Neuronal stem cell (in vitro differentiated cells): ENCODE measurements around the gene RUNX1.

Experiments used
- DNase-seq: peaks from one replicate; pipeline ENCODE4 v3.0.0-alpha.2; 2013; ENCODE audit warnings: low spot score
- H2AFZ ChIP-seq: one replicate; pipeline ENCODE4 v1.6.1; 2013; ENCODE audit warnings: mild to moderate bottlenecking, low read length, inconsistent platforms
- H2AK5ac ChIP-seq: 2 replicates; pipeline ENCODE4 v1.6.1; 2013; ENCODE audit warnings: low read depth, mild to moderate bottlenecking, inconsistent platforms, low read length, moderate library complexity, mixed read lengths
- H2BK120ac ChIP-seq: 2 replicates; pipeline ENCODE4 v1.6.1; 2013; ENCODE audit warnings: low read depth, mild to moderate bottlenecking, inconsistent platforms, low read length, moderate library complexity, mixed read lengths
- H2BK12ac ChIP-seq: one replicate; pipeline ENCODE4 v1.6.1; 2013; ENCODE audit warnings: low read length, inconsistent platforms
- H2BK15ac ChIP-seq: 2 replicates; pipeline ENCODE4 v1.6.1; 2013; ENCODE audit warnings: mild to moderate bottlenecking, low read length, inconsistent platforms, mixed read lengths
- H2BK5ac ChIP-seq: one replicate; pipeline ENCODE4 v1.6.1; 2013; ENCODE audit warnings: inconsistent platforms, mild to moderate bottlenecking, low read length, moderate library complexity
- H3K14ac ChIP-seq: one replicate; pipeline ENCODE4 v1.6.1; 2013; ENCODE audit warnings: low read length, inconsistent platforms
- H3K18ac ChIP-seq: 2 replicates; pipeline ENCODE4 v1.6.1; 2013; ENCODE audit warnings: low read length, inconsistent platforms
- H3K23ac ChIP-seq: 2 replicates; pipeline ENCODE4 v1.6.1; 2013; ENCODE audit warnings: low read depth, mild to moderate bottlenecking, mixed read lengths, low read length, inconsistent platforms; ENCODE audit not compliant: poor library complexity
- H3K27ac ChIP-seq: replicated peaks from 3 replicates; pipeline ENCODE4 v1.5.1; 2013; ENCODE audit warnings: low read length, inconsistent platforms
- H3K27me3 ChIP-seq, 3 experiments: 2 replicates each; pipeline ENCODE4 v1.6.1; 2013; ENCODE audit warnings: low read length in 3 of 3, mild to moderate bottlenecking in 2 of 3, inconsistent platforms in 1 of 3, low read depth in 1 of 3, mixed read lengths in 1 of 3, moderate library complexity in 1 of 3; ENCODE audit not compliant: control insufficient read depth in 3 of 3, insufficient read depth in 3 of 3
- H3K36me3 ChIP-seq, 2 donors: replicated peaks in 1 of 2; 2 replicates each; pipeline ENCODE4 v1.6.1; 2013; ENCODE audit warnings: low read length in 2 of 2; ENCODE audit not compliant: control insufficient read depth in 2 of 2, insufficient read depth in 2 of 2
- H3K4ac ChIP-seq: 2 replicates; pipeline ENCODE4 v1.6.1; 2013; ENCODE audit warnings: inconsistent platforms, mild to moderate bottlenecking, low read length, moderate library complexity
- H3K4me1 ChIP-seq, 2 donors: 1 replicate in 1 of 2; 2 replicates in 1 of 2; pipeline ENCODE4 v1.6.1; 2013; ENCODE audit warnings: low read length in 2 of 2, low read depth in 1 of 2; ENCODE audit not compliant: control insufficient read depth in 2 of 2, insufficient read depth in 1 of 2
- H3K4me2 ChIP-seq: one replicate; pipeline ENCODE4 v1.6.1; 2013; ENCODE audit warnings: mild to moderate bottlenecking, low read length, inconsistent platforms; ENCODE audit not compliant: insufficient read depth, poor library complexity, severe bottlenecking
- H3K4me3 ChIP-seq, 2 donors: 2 replicates each; pipeline ENCODE4 v1.5.1; 2013; ENCODE audit warnings: low read length in 2 of 2, mild to moderate bottlenecking in 2 of 2, inconsistent platforms in 1 of 2, moderate library complexity in 1 of 2
- H3K79me1 ChIP-seq: one replicate; pipeline ENCODE4 v1.6.1; 2013; ENCODE audit warnings: low read depth, mild to moderate bottlenecking, inconsistent platforms, low read length, moderate library complexity
- H3K9ac ChIP-seq: one replicate; pipeline ENCODE4 v1.6.1; 2013; ENCODE audit warnings: mild to moderate bottlenecking, low read depth, low read length, inconsistent platforms; ENCODE audit not compliant: poor library complexity
- H3K9me3 ChIP-seq, 2 donors: replicated peaks in 1 of 2; 2 replicates each; pipeline versions ENCODE3 to v1.6.1; 2013; ENCODE audit warnings: low read length in 2 of 2, mild to moderate bottlenecking in 2 of 2, inconsistent platforms in 1 of 2, low read depth in 1 of 2, mixed read lengths in 1 of 2, moderate library complexity in 1 of 2; ENCODE audit not compliant: control insufficient read depth in 2 of 2, insufficient read depth in 1 of 2
- H4K8ac ChIP-seq: one replicate; pipeline ENCODE4 v1.6.1; 2013; ENCODE audit warnings: low read depth, mild to moderate bottlenecking, inconsistent platforms, low read length, moderate library complexity
- H4K91ac ChIP-seq: one replicate; pipeline ENCODE4 v1.6.1; 2013; ENCODE audit warnings: low read length, low read depth, mild to moderate bottlenecking, inconsistent platforms; ENCODE audit not compliant: poor library complexity
- WGBS, 2 donors: extraction: QIAGEN DNeasy Blood & Tissue Kit; methylation state at CpG; one replicate each; pipeline ENCODE4 v1.1.7; 2013; ENCODE audit warnings: missing lambda C conversion rate in 2 of 2, mixed read lengths in 1 of 2; ENCODE audit not compliant: insufficient read length in 2 of 2, insufficient replicate concordance in 1 of 2; ENCODE audit errors: extremely low coverage in 2 of 2; 5-methylcytosine and 5-hydroxymethylcytosine counted together

RUNX1 gene

GRCh38 chr21:34948157-34948556 is 100.9 kb downstream of the RUNX1 start:
- DNase-seq, result no peak
- Histone ChIP-seq H3K27ac (no peak overlapping the region), H2AFZ (no peak overlapping the region), H3K4me1 (peaks cover 0 to 2% of the 10 kb centered on the region in 2 donors), H2AK5ac (no peak overlapping the region), H4K91ac (no peak overlapping the region), H3K27me3 (no peaks in the 10 kb centered on the region), H3K9ac (no peak overlapping the region), H4K8ac (no peak overlapping the region), H3K18ac (no peak overlapping the region), H3K4me3 (no peak overlapping the region), H2BK5ac (no peak overlapping the region), H2BK120ac (no peak overlapping the region), H3K14ac (no peak overlapping the region), H3K4ac (no peak overlapping the region), H2BK15ac (no peak overlapping the region), H3K79me1 (no peaks in the 10 kb centered on the region), H3K4me2 (no peak overlapping the region), H3K36me3 (no peaks in the 10 kb centered on the region), H3K23ac (no peak overlapping the region), H2BK12ac (no peak overlapping the region), H3K9me3 (no peaks in the 10 kb centered on the region)
- no CpG with 5 or more reads among the region's 5 CpGs for WGBS, 2 donors

- H3K9ac ChIP-seq, result no peak overlapping the region
- H3K18ac ChIP-seq, result no peak overlapping the region
- no peak overlapping the region for H3K27ac ChIP-seq
- H3K36me3 ChIP-seq, result no peaks in the 10 kb centered on the region
- no peaks in the 10 kb centered on the region for H3K9me3 ChIP-seq
- H3K79me1 ChIP-seq, result no peaks in the 10 kb centered on the region
- H3K4me2 ChIP-seq, result no peak overlapping the region
- H4K91ac ChIP-seq, result no peak overlapping the region
- H2AK5ac ChIP-seq, result no peak overlapping the region
- H2BK120ac ChIP-seq, result no peak overlapping the region
- H3K23ac ChIP-seq, result no peak overlapping the region
- no peak overlapping the region for H3K4me3 ChIP-seq
- no peaks in the 10 kb centered on the region for H3K27me3 ChIP-seq
- no peak overlapping the region for H2BK5ac ChIP-seq
- WGBS, 2 donors, result no CpG with 5 or more reads among the region's 2 CpGs
- H3K14ac ChIP-seq, result no peak overlapping the region
- no peak overlapping the region for H2AFZ ChIP-seq
- no peaks in the 10 kb centered on the region for H3K4me1 ChIP-seq
- H3K4ac ChIP-seq, result no peak overlapping the region
- no peak for DNase-seq
- no peak overlapping the region for H2BK15ac ChIP-seq
- no peak overlapping the region for H2BK12ac ChIP-seq
- H4K8ac ChIP-seq, result no peak overlapping the region
These were observed 102.1 kb downstream of the RUNX1 start for GRCh38 chr21:34946916-34947534.

GRCh38 chr21:34946385-34946840 is 102.7 kb downstream of the RUNX1 start:
- no peaks in the 10 kb centered on the region for H3K27me3 ChIP-seq
- no peak overlapping the region for H3K4ac ChIP-seq
- no peak overlapping the region for H4K8ac ChIP-seq
- H3K27ac ChIP-seq, result no peak overlapping the region
- no peak overlapping the region for H2BK15ac ChIP-seq
- H2BK5ac ChIP-seq, result no peak overlapping the region
- H3K4me1 ChIP-seq, result no peaks in the 10 kb centered on the region
- H3K79me1 ChIP-seq, result no peaks in the 10 kb centered on the region
- no peak overlapping the region for H2BK120ac ChIP-seq
- H2BK12ac ChIP-seq, result no peak overlapping the region
- no peaks in the 10 kb centered on the region for H3K36me3 ChIP-seq
- no peak overlapping the region for H4K91ac ChIP-seq
- H3K14ac ChIP-seq, result no peak overlapping the region
- H3K9ac ChIP-seq, result no peak overlapping the region
- no peak for DNase-seq
- no peak overlapping the region for H3K4me2 ChIP-seq
- no peak overlapping the region for H3K4me3 ChIP-seq
- no peak overlapping the region for H3K23ac ChIP-seq
- no peak overlapping the region for H2AK5ac ChIP-seq
- no peaks in the 10 kb centered on the region for H3K9me3 ChIP-seq
- H2AFZ ChIP-seq, result no peak overlapping the region
- no CpG with 5 or more reads among the region's 1 CpG for WGBS, 2 donors
- H3K18ac ChIP-seq, result no peak overlapping the region

GRCh38 chr21:34945288-34945687 is 103.8 kb downstream of the RUNX1 start:
- Histone ChIP-seq H2BK120ac (no peak overlapping the region), H3K27me3 (no peaks in the 10 kb centered on the region), H3K4me1 (peaks cover 0 to 3% of the 10 kb centered on the region in 2 donors), H2BK15ac (no peak overlapping the region), H2BK12ac (no peak overlapping the region), H2BK5ac (no peak overlapping the region), H3K36me3 (no peaks in the 10 kb centered on the region), H3K14ac (no peak overlapping the region), H2AFZ (no peak overlapping the region), H3K4me3 (no peak overlapping the region), H3K4ac (no peak overlapping the region), H3K79me1 (no peaks in the 10 kb centered on the region), H4K8ac (no peak overlapping the region), H2AK5ac (no peak overlapping the region), H3K4me2 (no peak overlapping the region), H3K23ac (no peak overlapping the region), H4K91ac (no peak overlapping the region), H3K9me3 (no peaks in the 10 kb centered on the region), H3K18ac (no peak overlapping the region), H3K9ac (no peak overlapping the region), H3K27ac (no peak overlapping the region)
- 100% methylated on average over 2 of the region's 3 CpGs; no CpG with 5 or more reads in 1 of the 2 donors for WGBS, 2 donors
- DNase-seq, result no peak
